Suprapubic skin (tissue), 4 donors: ENCODE data around the gene ADAMTS2. TPM values are rescaled to one million over a fixed set of nuclear protein-coding genes. Genes with fewer than 3 reads are reported as not detected.
A peak's percentile ranks its signal among the peaks of the same experiment; 100 is the strongest.

Source experiments
- DNase-seq, 2 donors: peaks; one replicate each; pipeline ENCODE4 v3.0.0-alpha.2; 2019; ENCODE audit warnings: low spot score in 2 of 2
- H3K27ac ChIP-seq: fragments of 200-600 bp; sonication (generic); one replicate; pipeline ENCODE4 v1.5.1; 2019
- H3K27me3 ChIP-seq: fragments of 200-600 bp; sonication (generic); one replicate; pipeline ENCODE4 v1.5.1; 2019
- H3K36me3 ChIP-seq: fragments of 200-600 bp; sonication (generic); one replicate; pipeline ENCODE4 v1.5.1; 2019
- H3K4me1 ChIP-seq: fragments of 200-600 bp; sonication (generic); one replicate; pipeline ENCODE4 v1.5.1; 2019
- H3K4me3 ChIP-seq: fragments of 200-600 bp; sonication (generic); one replicate; pipeline ENCODE4 v1.5.1; 2019; ENCODE audit warnings: mild to moderate bottlenecking
- H3K9me3 ChIP-seq: fragments of 200-600 bp; sonication (generic); one replicate; pipeline ENCODE4 v1.5.1; 2019
- CTCF ChIP-seq, 2 donors: fragments of 200-600 bp in 1 of 2; fragments of 450-650 bp in 1 of 2; sonication (generic) in 1 of 2; IDR thresholded peaks; one replicate each; pipeline ENCODE4 v1.5.1; 2016 to 2019; ENCODE audit warnings: antibody characterized with exemption in 2 of 2, mild to moderate bottlenecking in 1 of 2, moderate library complexity in 1 of 2
- EP300 ChIP-seq: sonication (generic); formaldehyde crosslinking; IDR thresholded peaks from one replicate; pipeline ENCODE4 v1.6.1; 2017; ENCODE audit warnings: antibody characterized with exemption
- POLR2A ChIP-seq, 2 donors: fragments of 450-650 bp; IDR thresholded peaks; one replicate each; pipeline ENCODE4 v1.6.1; 2017; ENCODE audit warnings: antibody characterized with exemption in 2 of 2, mild to moderate bottlenecking in 2 of 2, moderate library complexity in 2 of 2
- POLR2AphosphoS5 ChIP-seq, 3 donors: sonication (generic); formaldehyde crosslinking; IDR thresholded peaks; one replicate each; pipeline ENCODE4 v1.6.1; 2017; ENCODE audit warnings: antibody characterized with exemption in 3 of 3
- WGBS: methylation state at CpG from one replicate; pipeline ENCODE4 v1.1.5; 2018; 5-methylcytosine and 5-hydroxymethylcytosine counted together
- total RNA-seq, 4 donors: library from RNA; depleted of rRNA; stranded (reverse); fragments of >200 nt; gene quantifications; one replicate each; pipeline ENCODE4 v1.1.0, GENCODE V29; 2016

ADAMTS2 gene
- total RNA-seq, 4 donors from 2014 or later = 3.1 to 5.5 (median 4.3) TPM

GRCh38 chr5:179079165-179079987, 265.9 kb downstream of the ADAMTS2 start:
- peaks cover 41% of the 10 kb centered on the region for H3K36me3 ChIP-seq
- TF ChIP-seq POLR2A (IDR thresholded peaks at IDR 0.05) (no peak), CTCF (IDR thresholded peaks at IDR 0.05) (no peak), EP300 (no peak), POLR2AphosphoS5 (IDR thresholded peaks at IDR 0.05) (no peak)
- no peak overlapping the region for H3K4me3 ChIP-seq
- DNase-seq = no peak
- no peaks in the 10 kb centered on the region for H3K4me1 ChIP-seq
- WGBS = 96% methylated on average over 11 of the region's 11 CpGs
- no peaks in the 10 kb centered on the region for H3K27me3 ChIP-seq
- no peak overlapping the region for H3K27ac ChIP-seq
- H3K9me3 ChIP-seq = peaks cover 70% of the 10 kb centered on the region

GRCh38 chr5:179065703-179066102, 279.6 kb downstream of the ADAMTS2 start:
- H3K9me3 ChIP-seq = peaks cover 30% of the 10 kb centered on the region
- H3K36me3 ChIP-seq = peaks cover 44% of the 10 kb centered on the region

DNA sequence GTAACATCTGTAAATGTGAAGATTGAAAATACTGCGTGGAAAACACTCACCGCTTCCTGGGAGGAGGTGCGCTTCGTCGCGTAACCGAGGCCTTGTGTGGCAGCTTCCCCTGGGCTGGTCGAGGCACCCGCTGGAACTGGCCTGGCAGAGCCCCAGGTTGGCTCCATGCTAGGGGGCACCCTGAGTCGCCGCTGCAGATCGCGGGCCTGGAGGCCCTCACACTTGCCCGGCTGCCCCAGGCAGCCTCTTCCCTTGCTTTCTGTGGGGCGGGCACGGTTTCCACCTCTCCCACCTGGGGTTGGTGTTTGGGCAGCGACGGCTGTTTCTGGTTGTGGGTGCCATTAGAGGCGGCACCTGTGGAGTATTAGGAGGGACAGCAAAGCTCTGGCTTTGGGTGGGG, 284.2 kb downstream of the ADAMTS2 start:
- Histone ChIP-seq H3K4me3 (peak overlapping the region; percentile 72), H3K9me3 (no peaks in the 10 kb centered on the region), H3K4me1 (peaks cover 8% of the 10 kb centered on the region), H3K27ac (no peak overlapping the region), H3K27me3 (no peaks in the 10 kb centered on the region), H3K36me3 (peaks cover 17% of the 10 kb centered on the region)
- TF ChIP-seq EP300 = no peak
- TF ChIP-seq POLR2AphosphoS5 (IDR thresholded peaks at IDR 0.05) = no peak
- TF ChIP-seq POLR2A (IDR thresholded peaks at IDR 0.05) = no peak
- TF ChIP-seq CTCF (IDR thresholded peaks at IDR 0.05) = no peak
- no peak for DNase-seq
- WGBS = 72% methylated on average over 18 of the region's 19 CpGs

More at GRCh38 chr5:179065703-179066102, 279.6 kb downstream of the ADAMTS2 start:
- H3K27me3 ChIP-seq = no peaks in the 10 kb centered on the region
- peaks cover 7% of the 10 kb centered on the region for H3K4me1 ChIP-seq
- no peak overlapping the region for H3K4me3 ChIP-seq
- WGBS = 100% methylated on average over 6 of the region's 6 CpGs
- DNase-seq = no peak
- no peak overlapping the region for H3K27ac ChIP-seq
- no peak for TF ChIP-seq CTCF (IDR thresholded peaks at IDR 0.05)
- no peak for TF ChIP-seq POLR2A (IDR thresholded peaks at IDR 0.05)
- no peak for TF ChIP-seq POLR2AphosphoS5 (IDR thresholded peaks at IDR 0.05)
- no peak for TF ChIP-seq EP300

Other genes with a start within 250 kb of the ADAMTS2 start
- 10 to 100 TPM; 37.8 to 61.3 (median 55.0) TPM for gene RUFY1, start 205.1 kb upstream of the ADAMTS2 start, total RNA-seq